GM23338 (cell line): Measurements from ENCODE around the gene DGKD. TPM values are rescaled to one million over a fixed set of nuclear protein-coding genes. Genes with fewer than 3 reads are reported as not detected.

Experiments
- ATAC-seq: fragments of 200-7000 bp; cut with Tn5 transposase; 3 replicates; pipeline ENCODE4 v1.9.1; 2020
- DNase-seq: peaks from one replicate; pipeline ENCODE4 v3.0.0-alpha.2; 2015; ENCODE audit warnings: low spot score
- H2AFZ ChIP-seq: fragments of 200-600 bp; sonication (generic); 2 replicates; pipeline ENCODE4 v1.8.0; 2016; ENCODE audit warnings: antibody characterized with exemption, mild to moderate bottlenecking, moderate library complexity
- H3F3A ChIP-seq: fragments of 200-600 bp; sonication (generic); replicated peaks from 2 replicates; pipeline ENCODE4 v1.8.0; 2017; ENCODE audit warnings: antibody characterized with exemption, mixed run types, low read depth
- H3K27ac ChIP-seq: fragments of 200-600 bp; sonication (generic); 2 replicates; pipeline ENCODE4 v1.6.1; 2016; ENCODE audit warnings: low read depth
- H3K27me3 ChIP-seq: fragments of 200-600 bp; sonication (generic); 2 replicates; pipeline ENCODE4 v1.8.0; 2016; ENCODE audit warnings: mild to moderate bottlenecking, mixed run types, moderate library complexity; ENCODE audit not compliant: insufficient read depth
- H3K36me3 ChIP-seq: fragments of 200-600 bp; sonication (generic); 2 replicates; pipeline ENCODE4 v1.8.0; 2016; ENCODE audit warnings: mild to moderate bottlenecking; ENCODE audit not compliant: insufficient read depth
- H3K4me1 ChIP-seq: fragments of 200-600 bp; sonication (generic); 2 replicates; pipeline ENCODE4 v1.8.0; 2016; ENCODE audit warnings: mild to moderate bottlenecking, moderate library complexity; ENCODE audit not compliant: insufficient read depth
- H3K4me2 ChIP-seq: fragments of 200-600 bp; sonication (generic); 2 replicates; pipeline ENCODE4 v1.7.1; 2017; ENCODE audit warnings: mixed run types
- H3K4me3 ChIP-seq: fragments of 200-600 bp; sonication (generic); 2 replicates; pipeline ENCODE4 v1.6.1; 2016; ENCODE audit warnings: mixed run types
- H3K79me2 ChIP-seq: fragments of 200-600 bp; sonication (generic); replicated peaks from 2 replicates; pipeline ENCODE4 v1.8.0; 2017; ENCODE audit warnings: mild to moderate bottlenecking; ENCODE audit not compliant: insufficient read depth
- H3K9me2 ChIP-seq: fragments of 200-600 bp; sonication (generic); 2 replicates; pipeline ENCODE4 v1.8.0; 2017; ENCODE audit not compliant: insufficient read depth
- H4K20me1 ChIP-seq: fragments of 200-600 bp; sonication (generic); replicated peaks from 2 replicates; pipeline ENCODE4 v1.8.0; 2017; ENCODE audit warnings: mild to moderate bottlenecking; ENCODE audit not compliant: insufficient read depth
- H3K27ac Mint-ChIP-seq: 2 replicates; pipeline ENCODE4 v1.8.0; 2020; ENCODE audit warnings: inconsistent platforms, mild to moderate bottlenecking, moderate library complexity, mixed read lengths
- H3K27me3 Mint-ChIP-seq: 3 replicates; pipeline ENCODE4 v1.8.0; 2022; ENCODE audit warnings: low read depth, mild to moderate bottlenecking, moderate library complexity, mixed read lengths, inconsistent platforms; ENCODE audit not compliant: insufficient read depth, poor library complexity
- H3K36me3 Mint-ChIP-seq: 3 replicates; pipeline ENCODE4 v1.8.0; 2021; ENCODE audit warnings: low read depth, mild to moderate bottlenecking, inconsistent platforms, moderate library complexity, mixed read lengths
- H3K4me1 Mint-ChIP-seq: 3 replicates; pipeline ENCODE4 v1.8.0; 2020; ENCODE audit warnings: mild to moderate bottlenecking, inconsistent platforms, mixed read lengths
- H3K4me3 Mint-ChIP-seq: 3 replicates; pipeline ENCODE4 v1.8.0; 2021; ENCODE audit warnings: moderate library complexity, mild to moderate bottlenecking, inconsistent platforms, mixed read lengths
- H3K9me3 Mint-ChIP-seq: 3 replicates; pipeline ENCODE4 v1.8.0; 2020; ENCODE audit warnings: moderate library complexity, mild to moderate bottlenecking, inconsistent platforms, mixed read lengths
- CREB1 ChIP-seq: fragments of 250-450 bp; sonication (Bioruptor Pico); IDR thresholded peaks from 2 replicates; pipeline ENCODE4 v1.5.0; 2020; ENCODE audit warnings: low read depth, mild to moderate bottlenecking, moderate library complexity
- EZH2 ChIP-seq: fragments of 200-600 bp; sonication (generic); IDR thresholded peaks from one replicate; pipeline ENCODE4 v1.8.0; 2017; ENCODE audit warnings: antibody characterized with exemption, mild to moderate bottlenecking, low read depth; ENCODE audit not compliant: unreplicated experiment
- EZH2phosphoT487 ChIP-seq: fragments of 200-600 bp; sonication (generic); IDR thresholded peaks from one replicate; pipeline ENCODE4 v1.8.1; 2018; ENCODE audit warnings: antibody characterized with exemption; ENCODE audit not compliant: unreplicated experiment
- JUNB ChIP-seq: IDR thresholded peaks from one replicate; pipeline ENCODE4 v1.6.1; 2016; ENCODE audit warnings: antibody characterized with exemption; ENCODE audit not compliant: unreplicated experiment
- ZNF114 ChIP-seq: fragments of 250-450 bp; sonication (Bioruptor Pico); IDR thresholded peaks from 2 replicates; pipeline ENCODE4 v1.5.0; 2020; ENCODE audit warnings: mild to moderate bottlenecking, moderate library complexity
- ZNF331 ChIP-seq: fragments of 250-450 bp; sonication (Bioruptor Pico); IDR thresholded peaks from 2 replicates; pipeline ENCODE4 v1.5.0; 2020; ENCODE audit warnings: low read depth, mild to moderate bottlenecking, moderate library complexity
- polyA plus RNA-seq: library from polyadenylated mRNA; unstranded; fragments of >200 nt; fragmentation: Nextera tagmentation; extraction: Ambion mirVana; gene quantifications from 2 replicates; pipeline ENCODE4 v1.2.1, GENCODE V29; 2016
- total RNA-seq: library from RNA; depleted of rRNA; stranded (reverse); fragments of >200 nt; shearing (Covaris generic); gene quantifications from 2 replicates; pipeline ENCODE4 v1.2.3, GENCODE V29; 2014
- TF ChIP-seq, protein P1 (sequence below): IDR thresholded peaks from one replicate; pipeline ENCODE4 v1.6.1; 2018; ENCODE audit warnings: antibody characterized with exemption; ENCODE audit not compliant: unreplicated experiment
- TF ChIP-seq, protein P2 (sequence below): fragments of 250-450 bp; sonication (Bioruptor Pico); IDR thresholded peaks from 2 replicates; pipeline ENCODE4 v1.5.0; 2020; ENCODE audit warnings: mild to moderate bottlenecking, moderate library complexity

Gene DGKD
- total and polyA plus RNA-seq, 2 experiments from 2014 or later: 11.1 to 23.4 TPM

DNA sequence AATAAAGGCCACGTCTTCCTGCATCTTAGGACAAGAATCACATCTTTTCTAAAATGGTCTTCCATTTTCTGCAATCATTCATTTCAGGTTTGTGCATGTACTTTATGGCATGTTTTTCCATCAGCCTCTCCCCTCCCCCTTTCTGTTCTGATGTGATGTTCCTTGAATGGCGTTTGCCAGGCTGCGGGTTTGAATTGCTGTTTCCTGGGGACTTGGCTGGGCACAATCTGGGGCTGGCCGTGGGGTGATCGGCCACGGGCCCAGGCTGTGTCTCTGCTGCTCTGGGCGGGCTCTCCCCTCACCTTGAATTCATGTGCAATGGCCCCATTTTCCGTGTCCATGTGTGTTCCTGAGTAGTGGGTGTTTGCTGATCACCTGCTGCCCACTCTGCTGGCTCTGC lies 15.2 kb downstream of the DGKD start:
- ATAC-seq: no peak
- H3K27me3 ChIP-seq: no peaks in the 10 kb centered on the region
- H3K4me3 ChIP-seq: no peak overlapping the region
- Mint-ChIP-seq H3K27ac (no peak overlapping the region), H3K4me3 (no peak overlapping the region), H3K27me3 (peaks cover 2% of the 10 kb centered on the region), H3K36me3 (no peaks in the 10 kb centered on the region), H3K9me3 (no peaks in the 10 kb centered on the region), H3K4me1 (peaks cover 18% of the 10 kb centered on the region)
- DNase-seq: no peak
- H3K79me2 ChIP-seq: peaks cover 35% of the 10 kb centered on the region
- H3F3A ChIP-seq: no peaks in the 10 kb centered on the region
- H3K27ac ChIP-seq: no peak overlapping the region
- no peak overlapping the region for H3K4me2 ChIP-seq
- TF ChIP-seq CREB1 (no peak), EZH2phosphoT487 (no peak), EZH2 (no peak), ZNF114 (no peak), ZNF331 (CRISPR knock-in tag) (no peak), JUNB (no peak)
- TF ChIP-seq, protein P1, sequence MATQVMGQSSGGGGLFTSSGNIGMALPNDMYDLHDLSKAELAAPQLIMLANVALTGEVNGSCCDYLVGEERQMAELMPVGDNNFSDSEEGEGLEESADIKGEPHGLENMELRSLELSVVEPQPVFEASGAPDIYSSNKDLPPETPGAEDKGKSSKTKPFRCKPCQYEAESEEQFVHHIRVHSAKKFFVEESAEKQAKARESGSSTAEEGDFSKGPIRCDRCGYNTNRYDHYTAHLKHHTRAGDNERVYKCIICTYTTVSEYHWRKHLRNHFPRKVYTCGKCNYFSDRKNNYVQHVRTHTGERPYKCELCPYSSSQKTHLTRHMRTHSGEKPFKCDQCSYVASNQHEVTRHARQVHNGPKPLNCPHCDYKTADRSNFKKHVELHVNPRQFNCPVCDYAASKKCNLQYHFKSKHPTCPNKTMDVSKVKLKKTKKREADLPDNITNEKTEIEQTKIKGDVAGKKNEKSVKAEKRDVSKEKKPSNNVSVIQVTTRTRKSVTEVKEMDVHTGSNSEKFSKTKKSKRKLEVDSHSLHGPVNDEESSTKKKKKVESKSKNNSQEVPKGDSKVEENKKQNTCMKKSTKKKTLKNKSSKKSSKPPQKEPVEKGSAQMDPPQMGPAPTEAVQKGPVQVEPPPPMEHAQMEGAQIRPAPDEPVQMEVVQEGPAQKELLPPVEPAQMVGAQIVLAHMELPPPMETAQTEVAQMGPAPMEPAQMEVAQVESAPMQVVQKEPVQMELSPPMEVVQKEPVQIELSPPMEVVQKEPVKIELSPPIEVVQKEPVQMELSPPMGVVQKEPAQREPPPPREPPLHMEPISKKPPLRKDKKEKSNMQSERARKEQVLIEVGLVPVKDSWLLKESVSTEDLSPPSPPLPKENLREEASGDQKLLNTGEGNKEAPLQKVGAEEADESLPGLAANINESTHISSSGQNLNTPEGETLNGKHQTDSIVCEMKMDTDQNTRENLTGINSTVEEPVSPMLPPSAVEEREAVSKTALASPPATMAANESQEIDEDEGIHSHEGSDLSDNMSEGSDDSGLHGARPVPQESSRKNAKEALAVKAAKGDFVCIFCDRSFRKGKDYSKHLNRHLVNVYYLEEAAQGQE: no peak
- TF ChIP-seq, protein P2, sequence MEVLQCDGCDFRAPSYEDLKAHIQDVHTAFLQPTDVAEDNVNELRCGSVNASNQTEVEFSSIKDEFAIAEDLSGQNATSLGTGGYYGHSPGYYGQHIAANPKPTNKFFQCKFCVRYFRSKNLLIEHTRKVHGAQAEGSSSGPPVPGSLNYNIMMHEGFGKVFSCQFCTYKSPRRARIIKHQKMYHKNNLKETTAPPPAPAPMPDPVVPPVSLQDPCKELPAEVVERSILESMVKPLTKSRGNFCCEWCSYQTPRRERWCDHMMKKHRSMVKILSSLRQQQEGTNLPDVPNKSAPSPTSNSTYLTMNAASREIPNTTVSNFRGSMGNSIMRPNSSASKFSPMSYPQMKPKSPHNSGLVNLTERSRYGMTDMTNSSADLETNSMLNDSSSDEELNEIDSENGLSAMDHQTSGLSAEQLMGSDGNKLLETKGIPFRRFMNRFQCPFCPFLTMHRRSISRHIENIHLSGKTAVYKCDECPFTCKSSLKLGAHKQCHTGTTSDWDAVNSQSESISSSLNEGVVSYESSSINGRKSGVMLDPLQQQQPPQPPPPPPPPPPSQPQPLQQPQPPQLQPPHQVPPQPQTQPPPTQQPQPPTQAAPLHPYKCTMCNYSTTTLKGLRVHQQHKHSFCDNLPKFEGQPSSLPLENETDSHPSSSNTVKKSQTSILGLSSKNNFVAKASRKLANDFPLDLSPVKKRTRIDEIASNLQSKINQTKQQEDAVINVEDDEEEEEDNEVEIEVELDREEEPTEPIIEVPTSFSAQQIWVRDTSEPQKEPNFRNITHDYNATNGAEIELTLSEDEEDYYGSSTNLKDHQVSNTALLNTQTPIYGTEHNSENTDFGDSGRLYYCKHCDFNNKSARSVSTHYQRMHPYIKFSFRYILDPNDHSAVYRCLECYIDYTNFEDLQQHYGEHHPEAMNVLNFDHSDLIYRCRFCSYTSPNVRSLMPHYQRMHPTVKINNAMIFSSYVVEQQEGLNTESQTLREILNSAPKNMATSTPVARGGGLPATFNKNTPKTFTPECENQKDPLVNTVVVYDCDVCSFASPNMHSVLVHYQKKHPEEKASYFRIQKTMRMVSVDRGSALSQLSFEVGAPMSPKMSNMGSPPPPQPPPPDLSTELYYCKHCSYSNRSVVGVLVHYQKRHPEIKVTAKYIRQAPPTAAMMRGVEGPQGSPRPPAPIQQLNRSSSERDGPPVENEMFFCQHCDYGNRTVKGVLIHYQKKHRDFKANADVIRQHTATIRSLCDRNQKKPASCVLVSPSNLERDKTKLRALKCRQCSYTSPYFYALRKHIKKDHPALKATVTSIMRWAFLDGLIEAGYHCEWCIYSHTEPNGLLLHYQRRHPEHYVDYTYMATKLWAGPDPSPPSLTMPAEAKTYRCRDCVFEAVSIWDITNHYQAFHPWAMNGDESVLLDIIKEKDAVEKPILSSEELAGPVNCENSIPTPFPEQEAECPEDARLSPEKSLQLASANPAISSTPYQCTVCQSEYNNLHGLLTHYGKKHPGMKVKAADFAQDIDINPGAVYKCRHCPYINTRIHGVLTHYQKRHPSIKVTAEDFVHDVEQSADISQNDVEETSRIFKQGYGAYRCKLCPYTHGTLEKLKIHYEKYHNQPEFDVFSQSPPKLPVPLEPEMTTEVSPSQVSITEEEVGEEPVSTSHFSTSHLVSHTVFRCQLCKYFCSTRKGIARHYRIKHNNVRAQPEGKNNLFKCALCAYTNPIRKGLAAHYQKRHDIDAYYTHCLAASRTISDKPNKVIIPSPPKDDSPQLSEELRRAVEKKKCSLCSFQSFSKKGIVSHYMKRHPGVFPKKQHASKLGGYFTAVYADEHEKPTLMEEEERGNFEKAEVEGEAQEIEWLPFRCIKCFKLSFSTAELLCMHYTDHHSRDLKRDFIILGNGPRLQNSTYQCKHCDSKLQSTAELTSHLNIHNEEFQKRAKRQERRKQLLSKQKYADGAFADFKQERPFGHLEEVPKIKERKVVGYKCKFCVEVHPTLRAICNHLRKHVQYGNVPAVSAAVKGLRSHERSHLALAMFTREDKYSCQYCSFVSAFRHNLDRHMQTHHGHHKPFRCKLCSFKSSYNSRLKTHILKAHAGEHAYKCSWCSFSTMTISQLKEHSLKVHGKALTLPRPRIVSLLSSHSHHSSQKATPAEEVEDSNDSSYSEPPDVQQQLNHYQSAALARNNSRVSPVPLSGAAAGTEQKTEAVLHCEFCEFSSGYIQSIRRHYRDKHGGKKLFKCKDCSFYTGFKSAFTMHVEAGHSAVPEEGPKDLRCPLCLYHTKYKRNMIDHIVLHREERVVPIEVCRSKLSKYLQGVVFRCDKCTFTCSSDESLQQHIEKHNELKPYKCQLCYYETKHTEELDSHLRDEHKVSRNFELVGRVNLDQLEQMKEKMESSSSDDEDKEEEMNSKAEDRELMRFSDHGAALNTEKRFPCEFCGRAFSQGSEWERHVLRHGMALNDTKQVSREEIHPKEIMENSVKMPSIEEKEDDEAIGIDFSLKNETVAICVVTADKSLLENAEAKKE (CRISPR knock-in tag): no peak
- no peak overlapping the region for H2AFZ ChIP-seq
- peaks cover 6% of the 10 kb centered on the region; the same call in 1 of the 2 replicates for H3K4me1 ChIP-seq
- H3K36me3 ChIP-seq: no peaks in the 10 kb centered on the region
- peaks cover 16% of the 10 kb centered on the region for H4K20me1 ChIP-seq
- no peaks in the 10 kb centered on the region for H3K9me2 ChIP-seq
